KMS-11 (cell line): ENCODE measurements around the gene B3GALT4.
A peak's percentile ranks its signal among the peaks of the same experiment; 100 is the strongest.

Experiments used
- H2AFZ ChIP-seq: fragments of 200-600 bp; sonication (generic); 2 replicates; pipeline ENCODE4 v1.6.1; 2016; ENCODE audit warnings: antibody characterized with exemption, mixed run types, low read depth
- H3K27ac ChIP-seq: fragments of 200-600 bp; sonication (generic); 2 replicates; pipeline ENCODE4 v1.6.1; 2016; ENCODE audit warnings: mild to moderate bottlenecking, mixed run types
- H3K27me3 ChIP-seq: fragments of 200-600 bp; sonication (generic); 2 replicates; pipeline ENCODE4 v1.6.1; 2017; ENCODE audit warnings: mild to moderate bottlenecking, low read depth, mixed run types, moderate library complexity; ENCODE audit not compliant: insufficient read depth
- H3K36me3 ChIP-seq: fragments of 200-600 bp; sonication (generic); 2 replicates; pipeline ENCODE4 v1.6.1; 2017; ENCODE audit warnings: mild to moderate bottlenecking, mixed run types; ENCODE audit not compliant: insufficient read depth
- H3K4me1 ChIP-seq: fragments of 200-600 bp; sonication (generic); 2 replicates; pipeline ENCODE4 v1.6.1; 2016; ENCODE audit warnings: mild to moderate bottlenecking, low read depth, mixed run types; ENCODE audit not compliant: poor library complexity, severe bottlenecking
- H3K4me2 ChIP-seq: fragments of 200-600 bp; sonication (generic); 2 replicates; pipeline ENCODE4 v1.7.0; 2016; ENCODE audit warnings: mild to moderate bottlenecking, mixed run types
- H3K4me3 ChIP-seq: fragments of 200-600 bp; sonication (generic); IDR thresholded peaks from 2 replicates; pipeline ENCODE4 v1.6.1; 2017; ENCODE audit warnings: low read depth, low read length, mixed read lengths; ENCODE audit not compliant: insufficient read depth
- H3K79me2 ChIP-seq: fragments of 200-600 bp; sonication (generic); 2 replicates; pipeline ENCODE4 v1.6.1; 2016; ENCODE audit warnings: low read depth, mixed run types; ENCODE audit not compliant: insufficient read depth
- H3K9ac ChIP-seq: fragments of 200-600 bp; sonication (generic); 2 replicates; pipeline ENCODE4 v1.6.1; 2016; ENCODE audit warnings: mild to moderate bottlenecking, mixed run types
- H4K20me1 ChIP-seq: fragments of 200-600 bp; sonication (generic); 2 replicates; pipeline ENCODE4 v1.6.1; 2016; ENCODE audit warnings: mild to moderate bottlenecking, mixed run types; ENCODE audit not compliant: insufficient read depth
- CTCF ChIP-seq: fragments of 200-600 bp; sonication (generic); conservative IDR thresholded peaks from 2 replicates; pipeline ENCODE4 v1.6.1; 2017; ENCODE audit warnings: low read depth, mild to moderate bottlenecking, antibody characterized with exemption, low read length, moderate library complexity, mixed read lengths

Gene B3GALT4

DNA sequence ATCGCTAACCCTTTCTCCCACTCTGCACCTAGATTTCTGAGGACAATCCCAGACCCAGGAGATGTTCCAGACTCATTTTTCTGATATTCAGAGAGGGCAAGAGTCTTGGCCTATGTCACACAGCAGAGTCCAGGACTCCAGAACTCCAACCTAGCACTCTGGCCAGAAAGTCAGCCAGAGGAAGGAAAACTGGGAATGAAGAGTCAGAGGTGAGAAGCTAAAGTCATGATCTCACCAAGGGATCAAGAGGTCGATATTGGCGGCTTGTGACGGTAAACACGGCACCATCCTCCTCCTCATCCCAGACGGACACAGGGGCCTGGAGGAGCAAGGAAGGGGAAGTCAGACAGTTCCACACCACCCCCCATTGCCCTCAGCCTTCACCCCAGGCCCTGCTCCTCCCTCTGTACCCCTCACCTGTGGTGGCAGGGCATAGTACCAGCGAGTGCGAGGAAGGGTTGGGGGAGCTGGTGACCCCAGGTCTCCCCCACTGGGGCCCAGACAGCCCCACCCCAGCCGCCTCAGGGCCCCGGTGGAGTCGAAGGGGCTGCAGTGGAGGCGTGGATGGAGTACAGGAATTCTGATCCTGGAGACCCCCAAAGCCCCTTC is 20.0 kb downstream of the B3GALT4 start:
- no peaks in the 10 kb centered on the region for H3K27me3 ChIP-seq
- peak overlapping the region; percentile 68; the same call in 1 of the 2 replicates for H3K4me2 ChIP-seq
- TF ChIP-seq CTCF: no peak
- no peaks in the 10 kb centered on the region for H3K79me2 ChIP-seq
- no peak overlapping the region for H3K4me3 ChIP-seq
- no peaks in the 10 kb centered on the region for H3K36me3 ChIP-seq
- no peak overlapping the region for H2AFZ ChIP-seq
- no peak overlapping the region for H3K27ac ChIP-seq
- peaks cover 13% of the 10 kb centered on the region for H3K4me1 ChIP-seq
- H3K9ac ChIP-seq: no peak overlapping the region
- H4K20me1 ChIP-seq: no peaks in the 10 kb centered on the region

DNA sequence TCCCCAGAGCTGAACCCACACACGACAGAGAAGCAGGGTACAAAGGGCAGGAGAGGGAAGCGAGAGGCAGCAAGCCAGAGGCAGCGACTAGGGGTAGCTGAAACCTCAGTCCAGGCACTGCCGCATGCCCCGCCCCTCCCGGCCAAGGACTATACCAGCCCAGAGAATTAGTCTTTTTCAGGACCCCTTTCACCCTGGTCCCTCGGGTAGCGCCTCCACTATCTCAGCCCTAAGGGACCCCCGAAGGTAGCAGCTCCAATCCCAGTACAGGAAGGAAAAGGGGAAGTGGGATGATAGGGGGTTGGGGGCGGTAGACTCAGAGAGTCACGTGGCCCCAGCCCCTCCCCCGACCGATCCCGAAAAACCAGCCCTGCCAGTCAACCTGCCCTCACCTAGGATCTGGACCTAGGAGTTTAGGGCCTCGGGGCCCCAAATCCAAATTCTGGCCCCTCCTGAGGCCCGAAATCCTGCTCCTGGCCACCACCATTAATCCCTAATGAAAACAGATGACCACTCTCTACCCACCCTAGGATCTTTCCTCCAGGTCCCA is 20.6 kb downstream of the B3GALT4 start:
- Histone ChIP-seq H3K27me3 (no peaks in the 10 kb centered on the region), H3K79me2 (no peaks in the 10 kb centered on the region), H3K36me3 (no peaks in the 10 kb centered on the region), H3K4me2 (peak overlapping the region; percentile 68), H3K4me1 (peaks cover 13% of the 10 kb centered on the region), H3K27ac (no peak overlapping the region; the same call in 1 of the 2 replicates), H2AFZ (no peak overlapping the region), H3K4me3 (no peak overlapping the region), H3K9ac (no peak overlapping the region; the same call in 1 of the 2 replicates), H4K20me1 (no peaks in the 10 kb centered on the region)
- no peak for TF ChIP-seq CTCF

- Histone ChIP-seq H2AFZ (peak overlapping the region; percentile 20; the same call in 1 of the 2 replicates), H3K79me2 (no peaks in the 10 kb centered on the region), H3K27me3 (no peaks in the 10 kb centered on the region), H3K4me2 (peak overlapping the region; percentile 93), H3K9ac (peak overlapping the region; percentile 50), H3K27ac (peak overlapping the region; percentile 78), H3K4me3 (no peak overlapping the region), H3K36me3 (no peaks in the 10 kb centered on the region), H3K4me1 (peaks cover 13% of the 10 kb centered on the region), H4K20me1 (no peaks in the 10 kb centered on the region)
- TF ChIP-seq CTCF: no peak
Observed at GRCh38 chr6:33297956-33298772, 21.2 kb downstream of the B3GALT4 start.

DNA sequence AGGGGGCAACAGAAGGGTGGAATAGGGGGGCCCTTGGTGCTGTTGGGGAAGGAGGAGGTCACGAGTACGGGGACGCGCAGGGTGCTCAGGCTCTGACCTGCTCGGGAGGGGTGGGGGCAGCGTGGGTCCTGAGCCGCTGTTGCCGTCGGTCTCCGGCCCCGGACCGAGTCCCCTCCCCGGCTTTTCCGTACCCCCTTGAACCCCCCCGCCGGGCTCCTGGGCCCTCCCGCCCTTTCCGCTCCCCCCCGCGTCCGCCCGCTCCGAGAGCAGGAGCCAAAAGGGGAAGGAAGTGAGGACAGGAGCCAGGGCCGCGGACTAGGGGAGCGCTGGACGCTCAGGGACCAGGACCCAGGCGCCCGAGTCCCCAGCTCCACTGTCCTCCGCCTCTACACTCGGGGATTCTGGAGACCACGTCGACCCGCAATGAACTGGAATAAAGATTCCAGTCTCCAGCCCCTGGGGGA is 21.9 kb downstream of the B3GALT4 start, which contains the start of gene RGL2:
Gene RGL2 (minus strand): TSS at position 170 of the 464 bp plus-strand sequence. CDS start 332 bp downstream, outside the sequence.
- Histone ChIP-seq H3K27ac (peak within 1 kb of the TSS; percentile 78), H3K4me3 (no peak within 1 kb of the TSS), H3K27me3 (no peaks in the 10 kb centered on the region), H4K20me1 (no peaks in the 10 kb centered on the region), H3K79me2 (no peaks in the 10 kb centered on the region), H3K4me1 (peaks cover 13% of the 10 kb centered on the region), H3K36me3 (no peaks in the 10 kb centered on the region), H3K4me2 (peak within 1 kb of the TSS; percentile 93), H2AFZ (peak within 1 kb of the TSS; percentile 20; the same call in 1 of the 2 replicates), H3K9ac (peak within 1 kb of the TSS; percentile 50)
- TF ChIP-seq CTCF: no peak
